Measurements from ENCODE around the gene CLPX. TPM values are rescaled to one million over a fixed set of nuclear protein-coding genes. Genes with fewer than 3 reads are reported as not detected.

Gene CLPX
- total RNA-seq, 2 experiments from 2014 or later: 76.7 to 77.4 TPM

DNA sequence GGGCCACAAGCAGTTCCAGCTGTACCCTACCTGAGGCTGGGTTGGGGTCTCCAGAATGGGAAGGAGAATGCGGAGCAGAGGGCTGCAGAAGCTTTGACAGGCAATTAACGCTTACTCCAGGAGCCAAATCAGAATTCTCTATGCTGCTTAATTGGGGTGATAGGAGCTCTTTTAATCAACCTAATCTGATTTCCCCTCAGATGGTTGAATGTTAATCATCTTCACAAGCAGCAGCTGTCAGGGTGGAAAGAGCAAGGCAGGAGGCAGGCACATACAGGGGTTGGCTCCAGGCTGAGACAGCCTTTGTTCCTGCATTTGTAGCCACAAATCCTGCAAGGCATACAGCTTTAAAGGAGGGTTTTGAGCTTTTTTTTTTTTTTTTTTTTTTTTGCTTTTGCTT is 23.5 kb upstream of the CLPX start:
- peaks cover 5% of the 10 kb centered on the region for H3K4me1 Mint-ChIP-seq (ENCODE audit: low read depth)
- TF ChIP-seq, protein P1, sequence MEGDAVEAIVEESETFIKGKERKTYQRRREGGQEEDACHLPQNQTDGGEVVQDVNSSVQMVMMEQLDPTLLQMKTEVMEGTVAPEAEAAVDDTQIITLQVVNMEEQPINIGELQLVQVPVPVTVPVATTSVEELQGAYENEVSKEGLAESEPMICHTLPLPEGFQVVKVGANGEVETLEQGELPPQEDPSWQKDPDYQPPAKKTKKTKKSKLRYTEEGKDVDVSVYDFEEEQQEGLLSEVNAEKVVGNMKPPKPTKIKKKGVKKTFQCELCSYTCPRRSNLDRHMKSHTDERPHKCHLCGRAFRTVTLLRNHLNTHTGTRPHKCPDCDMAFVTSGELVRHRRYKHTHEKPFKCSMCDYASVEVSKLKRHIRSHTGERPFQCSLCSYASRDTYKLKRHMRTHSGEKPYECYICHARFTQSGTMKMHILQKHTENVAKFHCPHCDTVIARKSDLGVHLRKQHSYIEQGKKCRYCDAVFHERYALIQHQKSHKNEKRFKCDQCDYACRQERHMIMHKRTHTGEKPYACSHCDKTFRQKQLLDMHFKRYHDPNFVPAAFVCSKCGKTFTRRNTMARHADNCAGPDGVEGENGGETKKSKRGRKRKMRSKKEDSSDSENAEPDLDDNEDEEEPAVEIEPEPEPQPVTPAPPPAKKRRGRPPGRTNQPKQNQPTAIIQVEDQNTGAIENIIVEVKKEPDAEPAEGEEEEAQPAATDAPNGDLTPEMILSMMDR (IDR thresholded peaks at IDR 0.05): no peak
- no peak for ATAC-seq
- DNase-seq: no peak
- no peaks in the 10 kb centered on the region for H3K27me3 Mint-ChIP-seq
- POLR2A ChIA-PET: interaction anchor here (1.4 to 1.5 kb wide), 2 partner anchors 77 to 89 kb away, joined by 3 to 5 read pairs; no protein-coding TSS in a partner anchor
- CTCF ChIA-PET: interaction anchor here (0.6 to 2.9 kb wide), 9 partner anchors 16 to 229 kb away, joined by 3 to 10 read pairs (median 3); partner anchors contain the start of genes CLPX and RNU5B-1
- H3K36me3 Mint-ChIP-seq (ENCODE audit: low read depth): no peaks in the 10 kb centered on the region
- H3K9me3 Mint-ChIP-seq: no peaks in the 10 kb centered on the region
- no peak overlapping the region for H3K27ac Mint-ChIP-seq
- intact Hi-C loops (cut with micrococcal nuclease): no loop called here
- no peak overlapping the region for H3K4me3 Mint-ChIP-seq

DNA sequence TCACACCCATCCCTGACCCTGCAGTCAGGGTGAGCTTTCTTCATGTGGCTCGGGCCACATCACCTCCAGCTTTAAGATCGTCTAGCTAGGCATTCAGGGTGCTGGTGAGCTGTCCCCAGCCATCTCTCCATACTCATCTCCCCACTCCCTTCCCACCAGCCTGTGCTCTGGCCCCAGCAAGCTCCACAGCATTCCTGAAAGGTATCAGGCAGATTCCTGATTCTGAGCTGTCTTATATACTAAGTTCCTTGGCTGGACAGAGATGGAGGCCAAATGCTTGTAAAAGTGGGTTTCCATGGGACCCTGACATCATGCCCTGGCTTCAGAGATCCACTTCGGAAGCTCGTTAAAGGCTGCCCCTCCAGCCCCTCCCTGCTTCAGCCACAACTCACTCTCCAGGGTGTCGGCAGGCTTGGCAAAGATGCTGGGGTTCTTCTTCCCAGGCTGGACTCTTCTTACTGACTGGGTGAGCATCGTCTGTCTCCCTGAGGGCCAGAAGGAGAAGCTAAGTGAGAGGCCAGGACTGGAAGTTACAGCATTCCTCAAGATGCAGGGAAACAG is 22.2 kb upstream of the CLPX start:
- no peak overlapping the region for H3K27ac Mint-ChIP-seq

DNA sequence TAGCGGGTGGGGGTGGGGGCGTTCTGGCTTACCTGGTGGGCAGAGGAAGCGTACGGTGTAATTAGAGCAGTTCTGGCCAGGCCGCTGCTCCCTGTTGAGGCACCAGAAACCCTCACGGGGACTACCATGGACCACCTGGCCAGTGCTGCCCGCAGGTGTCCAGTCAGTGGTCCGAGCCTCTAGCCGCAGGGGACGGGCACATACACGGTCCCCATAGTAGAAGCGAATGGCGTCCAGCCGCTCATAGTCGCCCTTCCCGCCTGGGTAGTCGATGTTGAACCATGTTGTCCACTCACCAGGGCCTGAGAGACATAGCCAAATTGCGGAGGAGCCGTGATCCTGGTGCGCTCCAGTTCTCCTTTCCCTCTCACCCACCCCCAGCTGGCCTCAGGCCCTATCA is 21.6 kb upstream of the CLPX start:
- TF ChIP-seq, protein P1 (IDR thresholded peaks at IDR 0.05): no peak
- ATAC-seq: no peak
- H3K36me3 Mint-ChIP-seq (ENCODE audit: low read depth): no peaks in the 10 kb centered on the region
- DNase-seq: no peak
- H3K27me3 Mint-ChIP-seq: no peaks in the 10 kb centered on the region
- intact Hi-C loops (cut with micrococcal nuclease): no loop called here
- H3K9me3 Mint-ChIP-seq: no peaks in the 10 kb centered on the region
- ChIA-PET CTCF (interaction anchor here (2.9 kb wide), 1 partner anchor 64 kb away, joined by 10 read pairs; no protein-coding TSS in a partner anchor), POLR2A (no interaction called here)
- H3K4me3 Mint-ChIP-seq: no peak overlapping the region
- H3K27ac Mint-ChIP-seq: no peak overlapping the region
- H3K4me1 Mint-ChIP-seq (ENCODE audit: low read depth): no peaks in the 10 kb centered on the region

More for the DNA sequence above, 22.2 kb upstream of the CLPX start:
- no peak for ATAC-seq
- H3K9me3 Mint-ChIP-seq: no peaks in the 10 kb centered on the region
- ChIA-PET CTCF (interaction anchor here (0.6 to 2.9 kb wide), 2 partner anchors 64 to 330 kb away, joined by 3 to 10 read pairs; no protein-coding TSS in a partner anchor), POLR2A (interaction anchor here (1.5 kb wide), 1 partner anchor 78 kb away, joined by 5 read pairs; no protein-coding TSS in a partner anchor)
- no peak overlapping the region for H3K4me3 Mint-ChIP-seq
- TF ChIP-seq, protein P1 (IDR thresholded peaks at IDR 0.05): no peak
- H3K4me1 Mint-ChIP-seq (ENCODE audit: low read depth): peaks cover 5% of the 10 kb centered on the region
- intact Hi-C loops (cut with micrococcal nuclease): no loop called here
- no peak for DNase-seq
- H3K27me3 Mint-ChIP-seq: no peaks in the 10 kb centered on the region
- H3K36me3 Mint-ChIP-seq (ENCODE audit: low read depth): no peaks in the 10 kb centered on the region

DNA sequence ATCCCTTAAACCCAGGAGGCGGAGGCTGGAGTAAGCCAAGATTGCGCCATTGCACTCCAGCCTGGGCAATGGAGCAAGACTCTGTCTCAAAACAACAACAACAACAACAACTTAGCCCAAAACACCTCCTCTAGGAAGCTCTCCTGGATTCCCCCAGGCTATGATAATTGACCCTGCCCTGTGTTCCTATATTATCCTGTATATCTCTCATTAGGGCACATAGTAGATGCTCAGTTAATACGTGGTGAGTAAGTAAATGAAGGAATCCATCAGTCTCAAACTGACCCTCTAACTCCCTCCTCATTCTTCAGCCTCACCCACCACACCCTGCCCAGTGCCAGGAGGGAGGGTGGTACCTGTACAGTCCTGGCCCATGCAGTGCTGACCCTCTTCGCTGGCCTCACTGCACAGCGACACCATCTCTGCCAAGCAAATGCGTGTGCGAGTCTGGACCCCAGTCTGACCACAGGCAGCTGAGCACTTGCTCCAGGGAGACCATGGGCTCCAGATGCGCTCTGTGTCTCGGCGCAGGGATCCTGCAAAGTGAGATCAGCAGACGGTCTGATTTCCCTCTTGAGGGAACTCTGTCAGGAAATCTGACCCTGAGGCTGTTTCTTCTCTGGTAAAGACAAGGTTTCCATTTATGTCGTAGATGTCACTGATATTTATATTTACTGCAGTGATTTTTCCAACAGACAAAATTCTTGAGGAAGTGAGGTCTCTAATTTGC is 20.0 kb upstream of the CLPX start:
- ATAC-seq (no peak), DNase-seq (no peak)
- H3K36me3 Mint-ChIP-seq (ENCODE audit: low read depth): no peaks in the 10 kb centered on the region
- ChIA-PET POLR2A (no interaction called here), CTCF (no interaction called here)
- intact Hi-C loops (cut with micrococcal nuclease): no loop called here
- H3K27me3 Mint-ChIP-seq: no peaks in the 10 kb centered on the region
- H3K9me3 Mint-ChIP-seq: no peaks in the 10 kb centered on the region
- TF ChIP-seq, protein P1 (IDR thresholded peaks at IDR 0.05): no peak
- no peak overlapping the region for H3K4me3 Mint-ChIP-seq
- H3K27ac Mint-ChIP-seq: no peak overlapping the region
- no peaks in the 10 kb centered on the region for H3K4me1 Mint-ChIP-seq (ENCODE audit: low read depth)

All from activated CD8-positive, alpha-beta T cell treated with anti-CD3 and anti-CD28 coated beads for 36 hours (primary cell).